GM04504 (cell line): ENCODE data around the gene RPL22.
"Not testable (repeated sequence)": the region's sequence is repeated elsewhere in the genome, so short reads cannot be mapped to it uniquely, and the experiment has no call there.

ENCODE experiments used
- DNase-seq: peaks from one replicate; pipeline ENCODE4 v3.0.0-alpha.2; 2012; ENCODE audit warnings: low read depth

Gene RPL22

DNA sequence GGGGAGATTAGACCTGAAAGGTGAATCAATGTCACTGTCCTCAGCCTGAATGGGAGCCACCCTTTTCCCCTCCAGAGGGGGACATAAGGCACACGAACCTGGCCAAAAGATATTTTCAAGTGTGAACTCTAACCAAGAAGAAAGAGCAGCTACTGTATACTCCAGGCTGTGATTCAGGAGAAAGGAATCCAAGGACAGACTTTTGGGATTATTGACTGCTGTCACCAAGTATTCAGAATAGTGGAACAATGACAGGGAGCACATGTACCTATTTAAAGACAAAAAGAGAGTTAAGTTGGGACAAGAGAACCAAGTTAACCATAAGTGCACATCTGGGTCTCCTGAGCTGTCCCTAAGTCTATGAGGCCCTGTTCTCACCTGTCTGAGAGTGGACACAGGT, 34.0 kb upstream of the RPL22 start:
- no peak for DNase-seq

DNA sequence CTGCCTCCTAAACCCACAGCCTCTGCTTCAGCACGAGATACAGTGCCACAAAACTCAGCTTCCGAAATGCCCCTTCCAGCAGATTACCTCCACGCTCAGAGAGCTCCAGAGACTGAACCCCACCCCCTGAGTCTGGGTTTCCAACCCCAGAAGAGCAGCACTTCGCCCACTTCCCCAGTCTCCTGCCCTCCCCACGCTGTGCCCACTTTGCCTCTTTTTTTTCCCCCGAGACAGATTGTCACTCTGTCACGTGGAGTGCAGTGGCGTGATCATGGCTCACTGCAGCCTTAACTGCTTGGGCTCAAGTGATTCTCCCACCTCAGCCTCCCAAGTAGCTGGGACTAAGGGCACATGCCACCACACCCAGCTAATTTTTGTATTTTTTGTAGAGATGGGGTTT, 26.3 kb upstream of the RPL22 start:
- DNase-seq = no peak

DNA sequence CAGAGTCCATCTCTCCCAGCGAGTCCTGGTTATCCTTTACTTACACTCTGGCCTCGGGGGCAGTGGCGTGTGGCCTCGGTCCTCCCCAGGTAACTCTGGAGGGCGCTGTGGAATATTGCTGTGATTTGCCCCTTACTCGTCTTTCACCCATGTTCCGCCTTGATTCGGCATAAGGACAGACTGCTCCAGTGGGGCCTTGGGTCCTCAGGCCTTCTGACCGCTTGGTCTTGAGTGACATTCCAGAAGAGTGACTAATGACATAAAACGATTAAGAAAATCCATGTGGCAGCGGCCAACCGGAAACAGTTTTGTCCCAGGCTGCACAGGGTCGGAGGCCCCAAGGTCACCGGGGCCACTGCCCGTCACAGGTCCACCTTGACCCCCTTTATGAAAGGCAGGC, 25.3 kb upstream of the RPL22 start:
- no peak for DNase-seq

DNA sequence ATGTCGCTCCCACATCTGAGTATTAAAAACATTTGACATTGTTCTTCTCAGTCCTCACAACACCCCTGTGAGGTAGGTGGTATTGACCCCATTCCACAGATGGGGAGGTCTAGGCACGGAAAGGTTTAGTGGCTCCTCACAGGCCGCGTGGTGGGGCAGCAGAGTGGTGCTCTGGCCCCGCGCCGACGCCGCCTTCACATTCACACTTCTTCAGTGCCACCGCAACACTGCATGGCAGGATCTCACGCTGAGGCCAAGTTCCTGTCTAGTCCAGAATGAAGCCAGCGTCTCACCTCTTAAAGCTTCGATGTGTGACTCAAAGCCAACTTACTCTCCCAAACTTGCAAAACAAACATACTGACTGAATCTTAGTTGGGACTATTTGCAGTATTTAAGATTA, 24.2 kb upstream of the RPL22 start:
- no peak for DNase-seq

DNA sequence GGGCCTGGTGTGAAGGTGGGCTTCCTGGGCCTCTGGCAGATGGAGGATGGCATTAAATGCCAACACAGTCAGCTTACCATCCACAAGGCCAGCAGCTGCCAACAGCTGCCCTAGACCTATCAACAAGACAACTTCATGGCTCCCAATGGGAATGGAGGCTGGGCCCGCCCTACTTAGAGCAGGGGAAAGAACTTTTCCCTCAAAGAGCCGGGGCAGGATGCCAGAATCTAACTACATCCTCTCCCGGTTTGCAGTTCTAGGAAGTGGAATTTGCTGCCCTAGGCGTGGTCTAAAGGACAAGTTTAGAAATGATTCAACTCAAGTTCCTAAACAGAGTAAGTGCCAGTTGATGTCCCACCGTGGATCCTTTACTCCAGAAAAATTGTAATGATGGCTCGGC, 23.2 kb upstream of the RPL22 start:
- DNase-seq = no peak

DNA sequence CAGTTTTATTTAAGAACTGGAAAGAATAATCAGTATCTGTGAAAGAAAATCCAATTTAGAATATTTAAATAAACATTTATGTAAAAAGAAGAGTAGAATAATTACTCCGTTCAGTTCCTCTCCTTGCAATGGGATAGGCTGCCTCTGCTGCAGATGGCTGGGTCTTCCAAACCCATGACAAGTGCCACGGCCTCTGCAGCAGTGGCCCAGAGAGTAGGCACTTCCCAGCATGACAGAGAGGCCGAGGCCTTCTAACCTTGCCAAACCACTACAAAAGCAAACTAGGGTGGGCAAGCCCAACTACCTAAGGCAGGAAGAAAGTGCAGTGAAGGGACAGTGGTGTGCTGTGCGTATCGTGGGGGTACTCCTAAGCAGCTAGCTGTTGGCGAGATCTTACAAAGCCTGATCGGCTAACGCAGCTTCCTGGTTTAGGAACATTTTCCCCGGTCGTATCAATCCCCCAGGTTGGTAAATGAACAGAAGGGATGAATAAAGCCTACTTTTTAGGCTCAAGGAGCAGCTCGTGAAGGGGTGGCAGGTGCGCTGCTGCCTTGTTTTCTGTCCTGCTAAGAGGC, 21.9 kb upstream of the RPL22 start:
- DNase-seq = no peak

DNA sequence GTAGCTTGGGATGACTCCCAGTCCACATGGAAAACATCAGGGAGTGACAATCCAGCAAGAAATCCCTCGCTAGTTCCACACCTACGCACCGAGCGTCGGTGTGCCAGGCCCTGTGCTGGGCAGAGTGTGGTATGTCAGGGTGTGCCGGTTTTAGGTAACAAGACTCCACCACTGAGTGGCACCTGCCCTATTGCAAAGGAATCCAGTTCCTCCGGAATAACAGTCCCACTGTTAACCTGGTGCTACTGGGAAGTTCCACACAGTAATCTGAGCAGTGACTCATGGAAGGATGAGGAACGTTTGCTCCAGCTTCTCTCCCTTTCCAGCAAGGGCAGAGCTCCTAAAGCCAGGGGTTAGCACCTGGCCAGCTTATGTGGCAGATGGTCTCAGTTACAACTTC, 20.8 kb upstream of the RPL22 start:
- no peak for DNase-seq

DNA sequence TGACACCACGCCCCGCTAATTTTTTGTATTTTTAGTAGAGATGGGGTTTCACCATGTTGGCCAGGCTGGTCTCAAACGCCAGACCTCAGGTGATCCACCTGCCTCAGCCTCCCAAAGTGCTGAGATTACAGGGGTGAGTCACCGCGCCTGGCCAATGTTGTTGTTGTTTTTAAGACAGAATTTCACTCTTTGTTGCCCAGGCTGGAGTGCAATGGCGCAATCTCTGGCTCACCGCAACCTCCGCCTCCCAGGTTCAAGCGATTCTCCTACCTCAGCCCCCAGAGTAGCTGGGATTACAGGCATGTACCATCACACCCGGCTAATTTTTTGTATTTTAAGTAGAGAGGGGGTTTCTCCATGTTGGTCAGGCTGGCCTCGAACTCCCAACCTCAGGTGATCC, 20.2 kb upstream of the RPL22 start:
- not testable (repeated sequence) for DNase-seq

DNA sequence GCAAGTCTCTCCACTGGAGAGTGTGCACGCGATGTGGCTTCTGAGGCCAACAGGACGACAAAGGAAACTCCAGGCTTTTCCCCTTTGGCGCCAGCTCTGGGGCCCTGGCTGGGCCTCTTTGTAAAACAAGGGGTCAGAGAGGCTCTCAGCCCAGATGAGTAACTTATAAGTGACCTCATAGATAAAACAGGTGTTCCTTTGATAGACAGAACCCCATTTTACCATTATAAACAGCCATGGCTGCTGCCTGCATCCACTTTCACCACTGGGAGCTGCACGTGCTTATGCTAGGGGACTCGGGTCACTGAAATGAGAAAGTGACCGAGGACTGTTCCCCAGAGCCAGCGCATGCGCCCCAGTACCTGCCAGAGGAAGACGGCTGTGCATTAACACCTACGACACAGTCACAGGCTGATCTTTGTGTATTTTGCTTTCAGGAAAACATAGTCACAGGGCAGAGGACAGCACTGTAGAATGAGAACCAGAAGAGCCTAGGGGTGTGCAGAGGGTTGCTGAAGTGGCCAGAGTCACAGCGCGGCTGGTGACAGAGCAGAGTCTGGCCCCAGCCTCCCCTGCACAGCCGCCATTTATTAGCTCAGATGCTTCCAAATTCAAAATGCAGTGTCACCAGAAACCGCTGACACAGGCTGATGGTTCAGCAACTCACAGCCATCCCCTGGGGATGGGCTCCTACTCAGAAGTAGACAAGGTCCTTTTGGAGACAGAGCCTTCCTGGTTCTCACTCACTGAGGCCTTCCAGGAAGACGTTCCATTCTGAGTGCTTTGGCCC, 19.2 kb upstream of the RPL22 start:
- DNase-seq = no peak

DNA sequence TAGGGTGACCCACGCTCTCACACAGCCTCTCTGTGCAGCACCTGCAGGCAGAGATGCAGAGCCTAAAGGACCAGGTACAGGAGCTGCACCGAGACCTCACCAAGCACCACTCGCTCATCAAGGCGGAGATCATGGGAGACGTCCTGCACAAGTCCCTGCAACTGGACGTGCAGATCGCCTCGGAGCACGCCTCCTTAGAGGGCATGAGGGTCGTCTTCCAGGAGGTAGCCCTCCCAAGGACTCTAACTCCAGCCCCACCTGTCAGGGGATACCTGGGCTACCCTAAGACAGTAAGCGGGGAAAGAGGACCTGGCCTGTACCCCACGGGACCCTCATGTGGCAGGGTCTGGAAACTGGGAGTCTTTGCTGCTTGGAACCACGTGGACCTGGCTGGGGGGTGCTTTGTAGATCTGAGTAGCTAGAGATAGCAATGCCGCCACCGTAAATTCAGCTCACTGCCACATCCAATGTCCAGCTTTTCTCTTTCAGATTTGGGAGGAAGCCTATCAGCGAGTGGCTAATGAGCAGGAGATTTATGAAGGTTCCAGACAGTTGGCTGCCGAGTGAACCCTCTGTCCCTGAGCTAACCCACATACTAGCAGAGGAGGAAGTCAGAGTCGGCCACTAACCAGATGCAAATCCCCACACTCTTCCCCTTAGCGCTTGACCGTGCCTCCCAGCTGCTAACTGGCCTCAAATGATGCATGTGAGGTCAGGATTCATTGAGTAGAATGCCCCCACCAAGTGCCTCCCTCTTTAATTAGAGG, 13.0 kb upstream of the RPL22 start:
- no peak for DNase-seq

DNA sequence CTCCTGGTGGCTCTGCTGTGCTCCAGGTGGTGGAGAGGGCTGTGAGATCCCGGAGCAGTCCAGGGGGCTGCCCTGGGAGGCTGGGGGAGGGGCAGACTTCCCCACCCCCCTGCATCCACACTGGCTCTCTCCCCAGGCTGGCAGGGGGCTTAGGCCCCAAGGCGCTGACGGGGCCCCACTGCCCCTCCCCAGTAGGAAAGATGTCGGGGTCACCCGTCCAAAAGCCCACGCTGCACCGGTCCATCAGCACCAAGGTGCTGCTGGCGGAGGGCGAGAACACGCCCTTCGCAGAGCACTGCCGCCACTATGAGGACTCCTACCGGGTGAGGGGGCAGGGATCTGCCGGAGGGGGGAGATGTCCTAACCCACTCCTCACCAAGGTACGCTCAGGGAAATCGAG, 12.3 kb upstream of the RPL22 start:
- DNase-seq = no peak

DNA sequence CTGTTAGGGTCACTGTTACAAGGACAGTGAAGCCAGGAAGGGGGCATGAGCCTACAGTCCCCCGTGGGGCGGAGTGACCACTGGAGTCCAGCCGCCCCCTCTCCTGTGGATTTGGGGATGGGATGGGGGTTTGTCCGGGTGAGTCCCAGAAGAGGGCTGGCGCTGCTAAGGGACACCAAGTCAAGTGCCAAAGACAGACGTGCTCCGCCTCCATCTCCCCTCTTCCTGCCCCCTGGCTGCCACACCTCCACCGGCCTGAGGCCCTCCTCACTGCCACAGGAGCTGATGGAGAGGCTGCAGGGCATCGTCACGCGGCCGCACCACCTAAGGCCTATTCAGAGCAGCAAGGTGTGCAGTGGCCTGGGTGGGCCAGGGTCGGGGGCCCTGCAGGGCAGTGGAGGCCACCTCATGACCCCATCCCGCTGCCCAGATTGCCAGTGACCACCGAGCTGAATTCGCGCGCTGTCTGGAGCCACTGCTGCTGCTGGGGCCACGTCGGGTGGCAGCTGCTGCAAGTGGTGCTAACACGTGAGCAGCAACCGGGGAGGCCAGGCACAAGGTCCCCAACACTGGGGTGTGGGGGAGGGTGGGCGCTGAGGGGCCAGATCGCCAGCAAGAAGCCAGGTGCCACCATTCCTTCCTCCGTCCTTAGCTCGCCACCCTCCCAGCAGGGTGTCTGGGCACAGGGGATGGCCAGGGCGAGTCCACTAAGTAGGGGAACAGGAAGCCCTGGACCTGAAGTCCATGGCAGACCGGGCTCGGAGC, 11.4 kb upstream of the RPL22 start:
- DNase-seq = no peak

DNA sequence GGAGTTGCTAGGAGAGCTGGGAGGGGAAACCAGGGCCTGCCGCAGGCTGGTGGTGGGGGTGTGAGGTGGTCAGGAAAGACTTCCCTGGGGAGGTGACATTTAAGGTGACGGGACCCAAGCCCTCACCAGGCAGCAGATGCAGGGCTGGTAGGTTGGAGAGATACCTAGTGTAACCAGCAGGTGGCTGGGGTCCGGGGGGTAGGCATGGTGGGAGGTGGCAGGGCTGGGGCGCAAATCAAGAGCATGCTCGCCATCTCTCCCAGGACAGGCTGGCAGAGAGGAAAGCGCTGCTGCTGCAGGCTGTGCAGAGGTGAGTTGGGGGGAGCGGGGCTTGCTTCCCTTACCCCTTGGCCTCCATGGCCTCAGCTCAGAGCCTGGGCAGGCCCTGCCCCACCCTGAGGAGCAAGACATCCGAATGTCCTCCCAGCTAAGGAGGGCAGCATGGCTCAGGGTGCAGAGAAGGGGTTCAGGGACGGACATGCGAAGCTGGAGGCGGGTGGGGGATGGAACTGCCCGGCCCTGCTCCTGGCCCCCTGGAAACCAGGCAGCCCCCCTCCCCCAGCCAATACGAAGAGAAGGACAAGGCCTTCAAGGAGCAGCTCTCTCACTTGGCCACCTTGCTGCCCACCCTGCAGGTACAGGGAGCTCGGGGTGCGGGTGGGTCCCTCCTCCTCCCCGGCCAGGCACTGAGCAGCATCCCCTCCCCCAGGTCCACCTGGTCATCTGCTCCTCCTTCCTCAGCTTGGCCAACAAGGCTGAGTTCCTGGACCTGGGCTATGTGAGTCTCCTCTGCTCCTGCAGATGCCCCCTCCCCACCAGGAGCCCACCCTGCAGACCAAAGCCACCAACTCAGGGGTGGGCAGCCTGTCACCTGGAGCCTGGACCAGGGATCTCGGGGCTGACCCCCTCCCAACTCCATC, 10.5 kb upstream of the RPL22 start:
- DNase-seq = no peak

DNA sequence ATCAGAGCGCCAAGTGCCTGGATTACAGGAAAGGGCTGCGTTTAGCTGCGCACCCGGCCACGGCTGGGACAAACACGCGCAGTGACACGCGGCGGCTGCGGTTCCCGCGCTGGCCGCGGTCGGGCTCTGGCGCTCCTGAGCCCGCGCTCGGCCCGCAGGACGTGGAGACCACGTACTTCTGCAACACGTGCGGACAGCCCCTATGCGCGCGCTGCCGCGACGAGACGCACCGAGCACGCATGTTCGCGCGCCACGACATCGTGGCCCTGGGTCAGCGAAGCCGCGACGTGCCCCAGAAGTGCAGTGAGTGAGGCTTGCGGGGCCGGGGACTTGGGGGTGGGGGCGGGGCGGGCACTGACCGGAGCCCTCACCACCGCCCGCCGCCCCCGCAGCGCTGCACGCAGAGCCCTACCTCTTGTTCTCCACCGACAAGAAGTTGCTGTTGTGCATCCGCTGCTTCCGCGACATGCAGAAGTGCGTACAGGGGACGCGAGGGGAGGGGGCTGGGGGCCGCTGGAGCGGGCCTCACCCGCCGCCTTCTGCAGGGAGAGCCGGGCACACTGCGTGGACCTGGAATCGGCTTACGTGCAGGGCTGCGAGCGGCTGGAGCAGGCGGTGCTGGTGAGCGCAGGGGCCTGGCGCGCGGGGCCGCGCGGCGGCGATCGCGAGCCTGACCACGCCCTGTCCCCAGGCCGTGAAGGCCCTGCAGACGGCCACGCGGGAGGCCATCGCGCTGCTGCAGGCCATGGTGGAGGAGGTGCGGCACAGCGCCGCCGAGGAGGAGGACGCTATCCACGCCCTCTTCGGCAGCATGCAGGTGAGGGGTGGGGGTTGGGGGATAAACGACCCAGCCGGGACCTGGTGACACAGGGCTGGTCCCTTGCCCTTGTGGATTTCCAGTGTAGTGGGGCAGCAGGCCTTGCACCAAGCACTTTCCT, 9.6 kb upstream of the RPL22 start:
- no peak for DNase-seq

DNA sequence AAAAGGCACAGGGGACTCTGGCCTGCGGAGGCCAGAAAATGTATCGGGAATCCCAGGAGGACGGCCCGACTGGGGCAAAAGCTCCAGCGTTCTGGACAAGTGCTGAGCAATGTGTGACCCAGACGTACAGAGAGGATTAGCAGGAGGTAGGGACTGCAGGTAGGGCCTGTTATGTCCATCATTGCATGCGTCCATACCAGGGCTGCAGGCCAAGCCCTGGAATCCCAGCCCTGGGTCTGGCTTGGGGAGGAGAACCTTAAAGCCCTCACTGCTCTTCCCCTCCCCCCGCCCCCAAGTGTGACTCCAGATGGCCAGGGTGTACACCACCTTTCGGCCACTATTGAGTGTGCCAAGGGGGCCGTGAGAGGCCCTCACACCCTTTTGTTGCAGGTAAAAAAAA, 8.5 kb upstream of the RPL22 start:
- DNase-seq = no peak

DNA sequence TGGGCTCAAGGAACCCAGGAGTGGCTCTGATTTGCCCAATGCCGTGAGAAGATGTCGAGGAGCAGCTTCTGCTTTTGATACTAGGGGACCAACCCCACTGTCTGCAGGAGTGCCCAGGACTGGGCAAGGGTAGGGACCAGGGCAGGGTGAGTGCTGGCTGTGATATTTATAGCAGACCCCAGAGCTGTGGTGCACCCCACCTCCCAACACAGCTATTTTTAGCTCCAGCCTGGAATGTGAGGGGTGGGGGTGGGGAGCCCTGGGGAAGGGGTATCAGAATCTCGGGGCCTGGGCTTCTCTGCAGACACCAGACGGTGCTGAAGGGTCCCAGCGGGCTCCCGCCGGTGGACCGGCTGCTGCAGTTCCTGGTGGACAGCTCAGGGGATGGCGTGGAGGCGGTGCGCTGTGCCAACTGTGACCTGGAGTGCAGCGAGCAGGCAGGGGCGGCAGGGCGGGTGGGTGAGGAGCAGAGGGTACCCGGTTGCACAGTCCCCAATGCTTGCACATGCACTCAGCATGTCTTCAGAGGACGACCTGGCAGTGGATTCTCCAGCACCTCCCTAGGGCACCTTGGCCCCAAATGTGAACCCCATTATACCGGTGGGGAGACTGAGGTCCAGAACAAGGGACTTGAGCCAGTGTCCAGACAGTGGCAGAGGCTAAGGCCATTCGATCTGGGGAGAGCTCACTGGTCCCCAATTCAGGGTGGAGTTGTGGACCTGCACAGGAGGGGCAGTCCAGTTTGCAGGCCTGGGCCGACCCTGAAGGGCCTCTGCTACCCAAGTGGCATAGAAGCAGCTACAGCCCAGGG, 7.9 kb upstream of the RPL22 start:
- no peak for DNase-seq

DNA sequence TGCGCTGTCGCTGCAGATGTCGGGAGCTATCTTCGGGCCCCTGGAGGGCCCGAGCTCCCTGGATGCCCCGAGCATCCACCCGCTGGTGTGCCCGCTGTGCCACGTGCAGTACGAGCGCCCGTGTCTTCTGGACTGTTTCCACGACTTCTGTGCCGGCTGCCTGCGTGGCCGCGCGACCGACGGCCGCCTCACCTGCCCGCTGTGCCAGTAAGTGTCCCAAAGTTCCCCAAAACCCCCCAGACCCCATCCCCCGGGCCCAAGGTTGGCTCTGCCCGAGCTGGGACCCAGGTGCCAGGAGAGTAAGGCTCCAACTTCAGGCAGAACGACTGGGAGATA, 7.1 kb upstream of the RPL22 start:
- DNase-seq = no peak

DNA sequence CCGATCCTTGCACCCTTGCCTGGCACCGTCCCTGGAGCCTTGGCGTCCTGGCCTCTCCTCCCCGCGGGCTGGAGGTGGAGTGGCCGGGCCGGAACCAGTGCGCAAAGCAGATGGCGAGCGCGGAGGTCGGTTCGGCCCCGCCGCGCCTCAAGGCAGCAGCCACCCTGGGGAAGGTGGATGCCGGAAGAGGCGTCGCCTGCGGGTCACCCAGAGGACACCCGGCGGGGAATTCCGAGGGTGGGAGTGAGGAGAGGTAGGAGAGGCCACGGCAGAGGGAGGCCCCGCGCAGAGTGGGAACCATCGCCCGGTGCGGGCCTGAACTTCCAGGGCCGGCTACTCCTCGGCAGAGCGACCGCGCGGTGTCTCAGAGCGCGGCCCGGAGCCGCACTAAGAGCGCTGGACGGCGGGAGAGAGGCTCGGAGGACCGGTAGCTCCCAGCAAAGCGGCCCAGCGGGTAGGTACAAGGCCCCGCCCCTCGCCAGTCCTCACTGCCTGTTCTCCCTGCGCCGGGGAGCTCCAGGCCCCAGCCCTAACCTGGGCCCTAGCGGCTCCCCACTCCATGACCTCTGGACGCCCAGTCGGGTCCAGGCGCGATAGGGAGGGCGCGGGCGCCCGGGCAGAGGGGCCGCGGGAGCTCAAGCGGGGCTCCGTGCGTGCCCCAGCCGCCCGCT, 6.6 kb upstream of the RPL22 start, which contains the start of gene RNF207:
Gene RNF207, plus strand, starts transcription at position 271 of the 671 bp plus-strand sequence. CDS start 417 bp downstream, outside the sequence.
- no peak for DNase-seq

DNA sequence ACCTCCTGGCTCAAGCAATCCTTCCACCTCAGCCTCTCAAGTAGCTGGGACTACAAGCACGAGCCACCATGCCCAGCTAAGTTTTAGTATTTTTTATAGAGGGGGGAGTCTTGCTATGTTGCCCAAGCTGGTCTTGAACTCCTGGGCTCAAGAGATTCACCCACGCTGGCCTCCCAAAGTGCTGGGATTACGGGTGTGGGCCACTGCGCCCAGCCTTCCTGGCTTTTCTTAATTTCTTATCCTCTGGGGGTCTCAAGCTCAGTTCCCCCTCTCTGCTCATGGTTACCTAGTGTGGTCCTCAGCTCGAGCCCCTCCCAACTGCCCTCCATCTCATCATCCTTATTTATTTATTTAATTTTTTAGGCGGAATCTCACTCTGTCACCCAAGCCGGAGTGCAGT, 2.9 kb upstream of the RPL22 start:
- DNase-seq = no peak
